ENCODE results near the gene HSD17B1.
A peak's percentile ranks its signal among the peaks of the same experiment; 100 is the strongest.
"Not testable (repeated sequence)": the region's sequence is repeated elsewhere in the genome, so short reads cannot be mapped to it uniquely, and the experiment has no call there.

The HSD17B1 gene

GRCh38 chr17:42525221-42525620 lies 27.5 kb upstream of the HSD17B1 start:
- DNase-seq: no peak

GRCh38 chr17:42526031-42526444 lies 26.7 kb upstream of the HSD17B1 start:
- no peak for DNase-seq

- DNase-seq: no peak
Observed at GRCh38 chr17:42527932-42528331, 24.8 kb upstream of the HSD17B1 start.

- no peak for DNase-seq
Observed at GRCh38 chr17:42529061-42529460, 23.7 kb upstream of the HSD17B1 start.

GRCh38 chr17:42530952-42531454 lies 21.7 kb upstream of the HSD17B1 start:
- no peak for DNase-seq

GRCh38 chr17:42531455-42532354 lies 21.0 kb upstream of the HSD17B1 start:
- DNase-seq: peak; percentile 31 to 55 (median 43)

GRCh38 chr17:42535155-42536047 lies 17.3 kb upstream of the HSD17B1 start:
- DNase-seq: no peak

GRCh38 chr17:42536048-42536371 lies 16.7 kb upstream of the HSD17B1 start, which contains the start of gene NAGLU:
TSS of gene NAGLU (plus strand) at chr17:42536241. CDS start at chr17:42536273, 32 bp downstream.
- DNase-seq: peak; percentile 65 to 84 (median 71)

GRCh38 chr17:42536372-42537155 lies 16.2 kb upstream of the HSD17B1 start:
- peak; percentile 49 to 82 (median 60) for DNase-seq

GRCh38 chr17:42537156-42537805 lies 15.4 kb upstream of the HSD17B1 start:
- DNase-seq: no peak

GRCh38 chr17:42537826-42538451 lies 14.8 kb upstream of the HSD17B1 start:
- no peak for DNase-seq

- no peak for DNase-seq
Observed at GRCh38 chr17:42538482-42538881, 14.2 kb upstream of the HSD17B1 start.

- DNase-seq: not testable (repeated sequence)
Observed at GRCh38 chr17:42540558-42540957, 12.2 kb upstream of the HSD17B1 start.

GRCh38 chr17:42541041-42541833 lies 11.5 kb upstream of the HSD17B1 start:
- DNase-seq: peak in 1 of 5 donors; percentile 48

- DNase-seq: no peak
Observed at GRCh38 chr17:42543190-42544079, 9.3 kb upstream of the HSD17B1 start.

GRCh38 chr17:42544874-42545283 lies 7.8 kb upstream of the HSD17B1 start:
- DNase-seq: no peak

- not testable (repeated sequence) for DNase-seq
Observed at GRCh38 chr17:42545755-42546505, 6.8 kb upstream of the HSD17B1 start.

- no peak for DNase-seq
Observed at GRCh38 chr17:42547001-42547461, 5.7 kb upstream of the HSD17B1 start.

- DNase-seq: no peak
Observed at GRCh38 chr17:42547698-42548069, 5.0 kb upstream of the HSD17B1 start.

Data from T-helper 1 cell (primary cell).